Panc1 (cell line): ENCODE measurements around the gene HOMER2. TPM values are rescaled to one million over a fixed set of nuclear protein-coding genes. Genes with fewer than 3 reads are reported as not detected.

Source experiments
- ATAC-seq: fragments of 200-7000 bp; cut with Tn5 transposase; 2 replicates; pipeline ENCODE4 v1.9.1; 2020; ENCODE audit warnings: mild to moderate bottlenecking, moderate library complexity
- BruUV-seq: library from RNA; stranded (reverse); fragments of 400-500 nt; replicated peaks from 2 replicates; lab custom pipeline; 2021; lab: Mats Ljungman, UMichigan
- CTCF ChIA-PET: fragments of 300-600 bp; sonication (Branson Sonifier 250); formaldehyde crosslinking; loops from one replicate; lab custom pipeline; 2022; ENCODE audit warnings: antibody characterized with exemption; lab: Charles Lee
- POLR2A ChIA-PET: fragments of 300-600 bp; sonication (Branson Sonifier 250); formaldehyde crosslinking; loops from one replicate; lab custom pipeline; 2022; ENCODE audit warnings: antibody characterized with exemption; lab: Charles Lee
- DNase-seq: peaks from one replicate; pipeline ENCODE4 v3.0.0-alpha.2; 2010; ENCODE audit warnings: low read depth, low spot score
- H3K27ac ChIP-seq: 2 replicates; pipeline ENCODE4 v1.5.1; 2011; ENCODE audit warnings: mild to moderate bottlenecking, low read length, inconsistent platforms
- H3K27me3 ChIP-seq: fragments of 200-500 bp; sonication (Bioruptor generic); 2 replicates; pipeline ENCODE4 v1.6.0; 2014; ENCODE audit warnings: low read length, inconsistent platforms; ENCODE audit not compliant: control insufficient read depth, insufficient read depth
- H3K36me3 ChIP-seq: fragments of 200-500 bp; sonication (Bioruptor generic); 2 replicates; pipeline ENCODE4 v1.5.1; 2014; ENCODE audit warnings: inconsistent platforms, mild to moderate bottlenecking, low read length, moderate library complexity; ENCODE audit not compliant: control insufficient read depth, insufficient read depth
- H3K4me1 ChIP-seq: 2 replicates; pipeline ENCODE4 v1.5.1; 2011; ENCODE audit warnings: inconsistent platforms, mild to moderate bottlenecking, low read length, moderate library complexity; ENCODE audit not compliant: control insufficient read depth, insufficient read depth
- H3K4me3 ChIP-seq, 2 experiments: 2 replicates each; pipeline ENCODE4 v1.5.1; 2011 to 2012; ENCODE audit warnings: low read depth in 2 of 2, low read length in 2 of 2, mild to moderate bottlenecking in 2 of 2, inconsistent platforms in 1 of 2, moderate library complexity in 1 of 2
- H3K9me3 ChIP-seq: fragments of 200-500 bp; sonication (Bioruptor generic); 2 replicates; pipeline ENCODE4 v1.5.1; 2014; ENCODE audit warnings: low read depth, mild to moderate bottlenecking, inconsistent platforms, low read length, moderate library complexity; ENCODE audit not compliant: control insufficient read depth, insufficient read depth
- POLR2AphosphoS5 ChIP-seq: IDR thresholded peaks from 2 replicates; pipeline ENCODE4 v1.6.1; 2012; ENCODE audit warnings: mild to moderate bottlenecking, low read depth, low read length, moderate library complexity
- SIN3A ChIP-seq: IDR thresholded peaks from 2 replicates; pipeline ENCODE4 v1.6.1; 2012; ENCODE audit warnings: low read depth, mild to moderate bottlenecking, low read length, moderate library complexity, borderline replicate concordance; ENCODE audit not compliant: insufficient read depth
- TCF7L2 ChIP-seq: IDR thresholded peaks from 2 replicates; pipeline ENCODE4 v1.6.1; 2011; ENCODE audit warnings: mild to moderate bottlenecking, low read depth, low read length, inconsistent platforms
- in situ Hi-C: cut with HindIII; loops from 2 replicates; pipeline ENCODE4 v1.10.0; 2016; ENCODE audit warnings: low sequenced_read_pairs, low pct_unique_long_range_greater_than_20kb
- intact Hi-C: fragments of 100-400 bp; cut with micrococcal nuclease; formaldehyde crosslinking; loops from one replicate; pipeline ENCODE4 v1.10.0; 2022; ENCODE audit not compliant: unreplicated experiment
- total RNA-seq: library from RNA; stranded (reverse); gene quantifications from one replicate; pipeline ENCODE4 v1.2.1, GENCODE V29; 2021; ENCODE audit not compliant: unreplicated experiment
- TF ChIP-seq, protein P1 (sequence below): fragments of 450-650 bp; IDR thresholded peaks from 2 replicates; pipeline ENCODE4 v1.5.1; 2017; ENCODE audit warnings: mild to moderate bottlenecking
- TF ChIP-seq, protein P2 (sequence below), 2 experiments: IDR thresholded peaks; 2 replicates each; pipeline ENCODE4 v1.6.1; 2011 to 2012; ENCODE audit warnings: low read depth in 2 of 2, control low read depth in 1 of 2, low read length in 1 of 2, mild to moderate bottlenecking in 1 of 2, moderate library complexity in 1 of 2; ENCODE audit not compliant: insufficient read depth in 1 of 2

Gene HOMER2
- total RNA-seq, 1 experiment from 2014 or later, result 35.9 TPM

DNA sequence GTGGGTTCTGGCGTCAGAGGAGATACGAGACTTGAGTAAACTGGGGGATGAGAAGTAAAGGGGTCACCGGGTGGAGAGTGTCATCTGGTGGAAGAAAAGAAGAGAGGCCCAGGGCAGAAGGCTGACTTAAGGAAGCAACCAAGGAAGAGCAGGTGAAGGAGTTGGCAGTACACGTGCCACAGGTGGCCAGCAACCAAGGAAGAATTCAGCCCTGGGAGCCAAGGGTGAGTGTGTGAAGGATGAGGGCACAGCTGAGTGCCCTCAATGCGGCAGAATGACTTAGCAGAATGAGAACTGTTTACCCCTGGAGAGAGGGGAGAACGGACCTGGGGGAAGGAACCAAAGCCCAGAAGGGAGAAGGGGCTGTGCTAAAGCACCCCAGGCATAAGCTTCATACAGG is 71.8 kb downstream of the HOMER2 start:
- H3K27me3 ChIP-seq, result no peaks in the 10 kb centered on the region
- CTCF ChIA-PET, result no interaction called here
- H3K9me3 ChIP-seq, result no peaks in the 10 kb centered on the region
- intact Hi-C loops (no loop called here), in situ Hi-C loops (no loop called here)
- no peaks in the 10 kb centered on the region for H3K4me1 ChIP-seq
- no peak for DNase-seq
- no TSS peak for BruUV-seq
- H3K4me3 ChIP-seq, result no peak overlapping the region
- ATAC-seq, result no peak
- POLR2A ChIA-PET, result no interaction called here
- TF ChIP-seq TCF7L2, result no peak
- no peak for TF ChIP-seq POLR2AphosphoS5
- H3K27ac ChIP-seq, result no peak overlapping the region
- H3K36me3 ChIP-seq, result no peaks in the 10 kb centered on the region

DNA sequence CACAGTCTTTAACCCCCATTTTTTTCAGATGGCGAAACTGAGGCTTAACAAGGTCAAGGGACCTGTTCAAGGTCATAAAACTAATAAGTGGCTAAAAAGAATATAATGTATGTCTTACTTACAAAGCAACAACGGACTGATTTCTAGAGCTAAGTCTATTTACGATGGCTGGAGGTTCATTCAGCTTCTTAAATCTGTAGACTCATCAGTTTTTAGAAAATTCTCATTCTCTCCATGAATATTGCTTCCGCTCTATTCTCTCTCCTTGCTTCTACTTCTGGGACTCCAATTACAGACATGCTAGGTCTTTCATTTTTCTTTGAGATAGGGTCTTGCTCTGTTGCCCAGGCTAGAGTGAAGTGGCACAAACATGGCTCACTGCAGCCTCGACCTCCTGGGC is 74.2 kb downstream of the HOMER2 start:
- Histone ChIP-seq H3K9me3 (no peaks in the 10 kb centered on the region), H3K4me1 (no peaks in the 10 kb centered on the region), H3K27ac (no peak overlapping the region), H3K36me3 (no peaks in the 10 kb centered on the region), H3K4me3 (no peak overlapping the region), H3K27me3 (no peaks in the 10 kb centered on the region)
- POLR2A ChIA-PET, result no interaction called here
- TF ChIP-seq, protein P1, sequence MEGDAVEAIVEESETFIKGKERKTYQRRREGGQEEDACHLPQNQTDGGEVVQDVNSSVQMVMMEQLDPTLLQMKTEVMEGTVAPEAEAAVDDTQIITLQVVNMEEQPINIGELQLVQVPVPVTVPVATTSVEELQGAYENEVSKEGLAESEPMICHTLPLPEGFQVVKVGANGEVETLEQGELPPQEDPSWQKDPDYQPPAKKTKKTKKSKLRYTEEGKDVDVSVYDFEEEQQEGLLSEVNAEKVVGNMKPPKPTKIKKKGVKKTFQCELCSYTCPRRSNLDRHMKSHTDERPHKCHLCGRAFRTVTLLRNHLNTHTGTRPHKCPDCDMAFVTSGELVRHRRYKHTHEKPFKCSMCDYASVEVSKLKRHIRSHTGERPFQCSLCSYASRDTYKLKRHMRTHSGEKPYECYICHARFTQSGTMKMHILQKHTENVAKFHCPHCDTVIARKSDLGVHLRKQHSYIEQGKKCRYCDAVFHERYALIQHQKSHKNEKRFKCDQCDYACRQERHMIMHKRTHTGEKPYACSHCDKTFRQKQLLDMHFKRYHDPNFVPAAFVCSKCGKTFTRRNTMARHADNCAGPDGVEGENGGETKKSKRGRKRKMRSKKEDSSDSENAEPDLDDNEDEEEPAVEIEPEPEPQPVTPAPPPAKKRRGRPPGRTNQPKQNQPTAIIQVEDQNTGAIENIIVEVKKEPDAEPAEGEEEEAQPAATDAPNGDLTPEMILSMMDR, result no peak
- TF ChIP-seq POLR2AphosphoS5, result no peak
- no peak for TF ChIP-seq SIN3A
- TF ChIP-seq, protein P2, sequence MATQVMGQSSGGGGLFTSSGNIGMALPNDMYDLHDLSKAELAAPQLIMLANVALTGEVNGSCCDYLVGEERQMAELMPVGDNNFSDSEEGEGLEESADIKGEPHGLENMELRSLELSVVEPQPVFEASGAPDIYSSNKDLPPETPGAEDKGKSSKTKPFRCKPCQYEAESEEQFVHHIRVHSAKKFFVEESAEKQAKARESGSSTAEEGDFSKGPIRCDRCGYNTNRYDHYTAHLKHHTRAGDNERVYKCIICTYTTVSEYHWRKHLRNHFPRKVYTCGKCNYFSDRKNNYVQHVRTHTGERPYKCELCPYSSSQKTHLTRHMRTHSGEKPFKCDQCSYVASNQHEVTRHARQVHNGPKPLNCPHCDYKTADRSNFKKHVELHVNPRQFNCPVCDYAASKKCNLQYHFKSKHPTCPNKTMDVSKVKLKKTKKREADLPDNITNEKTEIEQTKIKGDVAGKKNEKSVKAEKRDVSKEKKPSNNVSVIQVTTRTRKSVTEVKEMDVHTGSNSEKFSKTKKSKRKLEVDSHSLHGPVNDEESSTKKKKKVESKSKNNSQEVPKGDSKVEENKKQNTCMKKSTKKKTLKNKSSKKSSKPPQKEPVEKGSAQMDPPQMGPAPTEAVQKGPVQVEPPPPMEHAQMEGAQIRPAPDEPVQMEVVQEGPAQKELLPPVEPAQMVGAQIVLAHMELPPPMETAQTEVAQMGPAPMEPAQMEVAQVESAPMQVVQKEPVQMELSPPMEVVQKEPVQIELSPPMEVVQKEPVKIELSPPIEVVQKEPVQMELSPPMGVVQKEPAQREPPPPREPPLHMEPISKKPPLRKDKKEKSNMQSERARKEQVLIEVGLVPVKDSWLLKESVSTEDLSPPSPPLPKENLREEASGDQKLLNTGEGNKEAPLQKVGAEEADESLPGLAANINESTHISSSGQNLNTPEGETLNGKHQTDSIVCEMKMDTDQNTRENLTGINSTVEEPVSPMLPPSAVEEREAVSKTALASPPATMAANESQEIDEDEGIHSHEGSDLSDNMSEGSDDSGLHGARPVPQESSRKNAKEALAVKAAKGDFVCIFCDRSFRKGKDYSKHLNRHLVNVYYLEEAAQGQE (IDR thresholded peaks at IDR 0.05; ENCODE audit: insufficient read depth in 1 of 2, low read depth in 2 of 2, low read length in 1 of 2), result no peak
- no peak for TF ChIP-seq TCF7L2
- in situ Hi-C loops, result no loop called here
- no TSS peak for BruUV-seq
- CTCF ChIA-PET, result no interaction called here
- ATAC-seq (no peak), DNase-seq (no peak)
- intact Hi-C loops, result no loop called here

DNA sequence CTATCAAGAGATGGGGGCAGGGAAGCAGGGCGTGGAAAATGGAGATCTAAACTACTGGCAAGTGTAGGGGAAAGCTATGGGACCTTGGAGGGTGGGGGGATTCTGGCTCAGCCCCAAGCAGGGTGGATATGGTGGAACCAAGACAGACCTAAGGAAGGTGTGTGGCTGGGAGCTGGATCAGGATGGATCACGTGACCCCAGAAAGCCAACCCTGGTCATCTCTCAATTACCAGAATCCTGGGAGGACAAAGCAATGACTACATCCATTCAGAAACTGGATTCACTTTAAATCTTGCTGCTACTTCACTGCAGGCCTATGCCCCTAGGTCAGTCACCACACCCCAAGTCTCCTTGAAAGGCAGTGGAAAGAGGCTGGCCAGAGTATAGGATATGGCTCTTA is 74.7 kb downstream of the HOMER2 start:
- no peaks in the 10 kb centered on the region for H3K27me3 ChIP-seq
- in situ Hi-C loops (no loop called here), intact Hi-C loops (no loop called here)
- no peaks in the 10 kb centered on the region for H3K9me3 ChIP-seq
- ChIA-PET POLR2A (no interaction called here), CTCF (no interaction called here)
- H3K4me3 ChIP-seq, result no peak overlapping the region
- TF ChIP-seq POLR2AphosphoS5, result no peak
- no TSS peak for BruUV-seq
- H3K27ac ChIP-seq, result no peak overlapping the region
- DNase-seq, result no peak
- H3K4me1 ChIP-seq, result no peaks in the 10 kb centered on the region
- no peaks in the 10 kb centered on the region for H3K36me3 ChIP-seq
- no peak for ATAC-seq
